Measurements from ENCODE around the gene AFF4. TPM values are rescaled to one million over a fixed set of nuclear protein-coding genes. Genes with fewer than 3 reads are reported as not detected.

The AFF4 gene
- total and polyA plus RNA-seq, 9 of the 15 experiments (the other 6 are each of a cell fraction or from before 2014, with no cell fraction given): 1.7 to 25.8 (median 17.9) TPM

DNA sequence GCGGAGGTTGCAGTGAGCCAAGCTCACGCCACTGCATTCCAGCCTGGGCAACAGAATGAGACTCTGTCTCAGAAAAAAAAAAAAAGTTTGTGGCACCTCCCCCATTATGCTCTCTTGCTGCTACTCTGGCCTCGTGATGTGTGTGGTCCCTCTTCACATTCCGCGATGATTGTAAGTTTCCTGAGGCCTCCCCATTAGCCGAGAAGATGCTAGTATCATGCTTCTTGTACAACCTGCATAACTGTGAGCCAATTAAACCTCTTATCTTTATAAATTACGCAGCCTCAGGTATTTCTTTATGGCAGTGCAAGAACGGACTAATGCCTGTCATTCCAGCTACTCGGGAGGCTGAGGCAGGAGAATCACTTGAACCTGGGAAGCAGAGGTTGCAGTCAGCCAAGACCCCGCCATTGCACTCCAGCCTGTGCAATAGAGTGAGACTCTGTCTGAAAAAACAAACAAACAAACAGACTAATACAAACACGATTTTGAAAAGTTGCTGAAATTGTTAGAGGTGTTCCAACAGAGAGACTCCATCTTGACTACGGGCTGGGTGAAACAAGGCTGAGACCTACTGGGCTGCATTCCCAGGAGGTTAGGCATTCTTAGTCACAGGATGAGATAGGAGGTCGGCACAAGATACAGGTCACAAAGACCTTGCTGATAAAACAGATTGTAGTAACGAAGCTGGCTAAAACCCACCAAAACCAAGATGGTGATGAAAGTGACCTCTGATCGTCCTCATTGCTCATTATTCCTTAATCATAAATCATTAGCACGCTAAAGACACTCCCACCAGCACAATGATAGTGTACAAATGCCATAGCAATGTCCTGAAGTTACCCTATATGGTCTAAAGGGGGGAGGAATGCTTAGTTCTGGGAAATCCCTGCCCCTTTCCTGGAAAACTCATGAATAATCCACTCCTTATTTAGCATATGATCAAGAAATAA is 8.3 kb upstream of the AFF4 start (continued):
- TF ChIP-seq ELF4 (CRISPR knock-in tag; IDR thresholded peaks at IDR 0.05) (peak; percentile 56; the same call in 1 of the 2 replicates), EWSR1 (IDR thresholded peaks at IDR 0.05; ENCODE audit: borderline replicate concordance, low read depth, partially characterized antibody) (no peak), NFIX (CRISPR knock-in tag; IDR thresholded peaks at IDR 0.05; ENCODE audit: low read depth) (no peak), ZNF239 (CRISPR knock-in tag; IDR thresholded peaks at IDR 0.05) (no peak), SREBF2 (CRISPR knock-in tag; IDR thresholded peaks at IDR 0.05) (no peak), MYBL2 (IDR thresholded peaks at IDR 0.05; ENCODE audit: low read depth) (no peak), MYBL2 (CRISPR knock-in tag; IDR thresholded peaks at IDR 0.05; ENCODE audit: borderline replicate concordance) (no peak), POLR2AphosphoS2 (IDR thresholded peaks at IDR 0.05; ENCODE audit: low read length) (no peak), ZFP30 (CRISPR knock-in tag; IDR thresholded peaks at IDR 0.05; ENCODE audit: borderline replicate concordance) (no peak), ZNF212 (CRISPR knock-in tag; IDR thresholded peaks at IDR 0.05) (no peak), L3MBTL2 (IDR thresholded peaks at IDR 0.05) (no peak)
- TF ChIP-seq, protein P1, sequence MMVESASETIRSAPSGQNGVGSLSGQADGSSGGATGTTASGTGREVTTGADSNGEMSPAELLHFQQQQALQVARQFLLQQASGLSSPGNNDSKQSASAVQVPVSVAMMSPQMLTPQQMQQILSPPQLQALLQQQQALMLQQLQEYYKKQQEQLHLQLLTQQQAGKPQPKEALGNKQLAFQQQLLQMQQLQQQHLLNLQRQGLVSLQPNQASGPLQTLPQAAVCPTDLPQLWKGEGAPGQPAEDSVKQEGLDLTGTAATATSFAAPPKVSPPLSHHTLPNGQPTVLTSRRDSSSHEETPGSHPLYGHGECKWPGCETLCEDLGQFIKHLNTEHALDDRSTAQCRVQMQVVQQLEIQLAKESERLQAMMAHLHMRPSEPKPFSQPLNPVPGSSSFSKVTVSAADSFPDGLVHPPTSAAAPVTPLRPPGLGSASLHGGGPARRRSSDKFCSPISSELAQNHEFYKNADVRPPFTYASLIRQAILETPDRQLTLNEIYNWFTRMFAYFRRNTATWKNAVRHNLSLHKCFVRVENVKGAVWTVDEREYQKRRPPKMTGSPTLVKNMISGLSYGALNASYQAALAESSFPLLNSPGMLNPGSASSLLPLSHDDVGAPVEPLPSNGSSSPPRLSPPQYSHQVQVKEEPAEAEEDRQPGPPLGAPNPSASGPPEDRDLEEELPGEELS (CRISPR knock-in tag; IDR thresholded peaks at IDR 0.05; ENCODE audit: borderline replicate concordance): no peak
- TF ChIP-seq, protein P2, sequence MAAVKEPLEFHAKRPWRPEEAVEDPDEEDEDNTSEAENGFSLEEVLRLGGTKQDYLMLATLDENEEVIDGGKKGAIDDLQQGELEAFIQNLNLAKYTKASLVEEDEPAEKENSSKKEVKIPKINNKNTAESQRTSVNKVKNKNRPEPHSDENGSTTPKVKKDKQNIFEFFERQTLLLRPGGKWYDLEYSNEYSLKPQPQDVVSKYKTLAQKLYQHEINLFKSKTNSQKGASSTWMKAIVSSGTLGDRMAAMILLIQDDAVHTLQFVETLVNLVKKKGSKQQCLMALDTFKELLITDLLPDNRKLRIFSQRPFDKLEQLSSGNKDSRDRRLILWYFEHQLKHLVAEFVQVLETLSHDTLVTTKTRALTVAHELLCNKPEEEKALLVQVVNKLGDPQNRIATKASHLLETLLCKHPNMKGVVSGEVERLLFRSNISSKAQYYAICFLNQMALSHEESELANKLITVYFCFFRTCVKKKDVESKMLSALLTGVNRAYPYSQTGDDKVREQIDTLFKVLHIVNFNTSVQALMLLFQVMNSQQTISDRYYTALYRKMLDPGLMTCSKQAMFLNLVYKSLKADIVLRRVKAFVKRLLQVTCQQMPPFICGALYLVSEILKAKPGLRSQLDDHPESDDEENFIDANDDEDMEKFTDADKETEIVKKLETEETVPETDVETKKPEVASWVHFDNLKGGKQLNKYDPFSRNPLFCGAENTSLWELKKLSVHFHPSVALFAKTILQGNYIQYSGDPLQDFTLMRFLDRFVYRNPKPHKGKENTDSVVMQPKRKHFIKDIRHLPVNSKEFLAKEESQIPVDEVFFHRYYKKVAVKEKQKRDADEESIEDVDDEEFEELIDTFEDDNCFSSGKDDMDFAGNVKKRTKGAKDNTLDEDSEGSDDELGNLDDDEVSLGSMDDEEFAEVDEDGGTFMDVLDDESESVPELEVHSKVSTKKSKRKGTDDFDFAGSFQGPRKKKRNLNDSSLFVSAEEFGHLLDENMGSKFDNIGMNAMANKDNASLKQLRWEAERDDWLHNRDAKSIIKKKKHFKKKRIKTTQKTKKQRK (IDR thresholded peaks at IDR 0.05; ENCODE audit: borderline replicate concordance, low read depth, low read length): no peak
- TF ChIP-seq, protein P3, sequence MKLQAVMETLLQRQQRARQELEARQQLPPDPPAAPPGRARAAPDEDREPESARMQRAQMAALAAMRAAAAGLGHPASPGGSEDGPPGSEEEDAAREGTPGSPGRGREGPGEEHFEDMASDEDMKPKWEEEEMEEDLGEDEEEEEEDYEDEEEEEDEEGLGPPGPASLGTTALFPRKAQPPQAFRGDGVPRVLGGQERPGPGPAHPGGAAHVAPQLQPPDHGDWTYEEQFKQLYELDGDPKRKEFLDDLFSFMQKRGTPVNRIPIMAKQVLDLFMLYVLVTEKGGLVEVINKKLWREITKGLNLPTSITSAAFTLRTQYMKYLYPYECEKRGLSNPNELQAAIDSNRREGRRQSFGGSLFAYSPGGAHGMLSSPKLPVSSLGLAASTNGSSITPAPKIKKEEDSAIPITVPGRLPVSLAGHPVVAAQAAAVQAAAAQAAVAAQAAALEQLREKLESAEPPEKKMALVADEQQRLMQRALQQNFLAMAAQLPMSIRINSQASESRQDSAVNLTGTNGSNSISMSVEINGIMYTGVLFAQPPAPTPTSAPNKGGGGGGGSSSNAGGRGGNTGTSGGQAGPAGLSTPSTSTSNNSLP (IDR thresholded peaks at IDR 0.05; ENCODE audit: borderline replicate concordance, low read depth, low read length): no peak
- TF ChIP-seq, protein P4, sequence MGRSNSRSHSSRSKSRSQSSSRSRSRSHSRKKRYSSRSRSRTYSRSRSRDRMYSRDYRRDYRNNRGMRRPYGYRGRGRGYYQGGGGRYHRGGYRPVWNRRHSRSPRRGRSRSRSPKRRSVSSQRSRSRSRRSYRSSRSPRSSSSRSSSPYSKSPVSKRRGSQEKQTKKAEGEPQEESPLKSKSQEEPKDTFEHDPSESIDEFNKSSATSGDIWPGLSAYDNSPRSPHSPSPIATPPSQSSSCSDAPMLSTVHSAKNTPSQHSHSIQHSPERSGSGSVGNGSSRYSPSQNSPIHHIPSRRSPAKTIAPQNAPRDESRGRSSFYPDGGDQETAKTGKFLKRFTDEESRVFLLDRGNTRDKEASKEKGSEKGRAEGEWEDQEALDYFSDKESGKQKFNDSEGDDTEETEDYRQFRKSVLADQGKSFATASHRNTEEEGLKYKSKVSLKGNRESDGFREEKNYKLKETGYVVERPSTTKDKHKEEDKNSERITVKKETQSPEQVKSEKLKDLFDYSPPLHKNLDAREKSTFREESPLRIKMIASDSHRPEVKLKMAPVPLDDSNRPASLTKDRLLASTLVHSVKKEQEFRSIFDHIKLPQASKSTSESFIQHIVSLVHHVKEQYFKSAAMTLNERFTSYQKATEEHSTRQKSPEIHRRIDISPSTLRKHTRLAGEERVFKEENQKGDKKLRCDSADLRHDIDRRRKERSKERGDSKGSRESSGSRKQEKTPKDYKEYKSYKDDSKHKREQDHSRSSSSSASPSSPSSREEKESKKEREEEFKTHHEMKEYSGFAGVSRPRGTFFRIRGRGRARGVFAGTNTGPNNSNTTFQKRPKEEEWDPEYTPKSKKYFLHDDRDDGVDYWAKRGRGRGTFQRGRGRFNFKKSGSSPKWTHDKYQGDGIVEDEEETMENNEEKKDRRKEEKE (IDR thresholded peaks at IDR 0.05; ENCODE audit: borderline replicate concordance in 1 of 2, control insufficient read depth in 1 of 2, low read depth in 2 of 2, low read length in 1 of 2): no peak

All from K562 (cell line).